GM19397 (cell line): ENCODE results near the gene KRTAP12-2.
"Not testable (repeated sequence)": the region's sequence is repeated elsewhere in the genome, so short reads cannot be mapped to it uniquely, and the experiment has no call there.

ENCODE experiments used
- ATAC-seq: cut with Tn5 transposase; IDR thresholded peaks from one replicate; pipeline ENCODE4 v1.9.1; 2021; ENCODE audit warnings: mild to moderate bottlenecking, moderate library complexity; ENCODE audit not compliant: unreplicated experiment

The KRTAP12-2 gene

GRCh38 chr21:44653656-44654575 lies 12.8 kb downstream of the KRTAP12-2 start:
- no peak for ATAC-seq

- no peak for ATAC-seq
Measured at GRCh38 chr21:44653123-44653522, 13.6 kb downstream of the KRTAP12-2 start.

- no peak for ATAC-seq
Measured at GRCh38 chr21:44650973-44651675, 15.6 kb downstream of the KRTAP12-2 start.

GRCh38 chr21:44650265-44650972 lies 16.3 kb downstream of the KRTAP12-2 start:
- ATAC-seq = no peak

- no peak for ATAC-seq
Measured at GRCh38 chr21:44649521-44650100, 17.1 kb downstream of the KRTAP12-2 start.

- no peak for ATAC-seq
Measured at GRCh38 chr21:44648557-44649311, 18.0 kb downstream of the KRTAP12-2 start.

GRCh38 chr21:44647222-44647552 lies 19.5 kb downstream of the KRTAP12-2 start:
- no peak for ATAC-seq

GRCh38 chr21:44646366-44647221 lies 20.1 kb downstream of the KRTAP12-2 start, which contains the start of gene KRTAP10-11:
TSS of gene KRTAP10-11 (plus strand) at chr21:44646414. CDS start at chr21:44646459, 45 bp downstream.
- ATAC-seq = not testable (repeated sequence)

- ATAC-seq = no peak
Measured at GRCh38 chr21:44644878-44645277, 21.8 kb downstream of the KRTAP12-2 start.

GRCh38 chr21:44643741-44644310 lies 22.9 kb downstream of the KRTAP12-2 start:
- no peak for ATAC-seq

GRCh38 chr21:44640761-44641160 lies 26.0 kb downstream of the KRTAP12-2 start:
- no peak for ATAC-seq

- ATAC-seq = no peak
Measured at GRCh38 chr21:44639331-44639655, 27.4 kb downstream of the KRTAP12-2 start.

- not testable (repeated sequence) for ATAC-seq
Measured at GRCh38 chr21:44638506-44639330, 28.0 kb downstream of the KRTAP12-2 start.

GRCh38 chr21:44637851-44638348 lies 28.8 kb downstream of the KRTAP12-2 start:
- ATAC-seq = not testable (repeated sequence)

GRCh38 chr21:44637018-44637850 lies 29.5 kb downstream of the KRTAP12-2 start, which contains the start of gene KRTAP10-10:
TSS of gene KRTAP10-10 (plus strand) at chr21:44637356. CDS start at chr21:44637418, 62 bp downstream.
- no peak for ATAC-seq

- ATAC-seq = no peak
Measured at GRCh38 chr21:44636209-44637017, 30.3 kb downstream of the KRTAP12-2 start.
